GDM1 (cell line): ENCODE data around the gene PAX2.

Experiments
- DNase-seq: peaks from one replicate; lab custom pipeline; 2025; lab: John Stamatoyannopoulos, UW

PAX2 gene

DNA sequence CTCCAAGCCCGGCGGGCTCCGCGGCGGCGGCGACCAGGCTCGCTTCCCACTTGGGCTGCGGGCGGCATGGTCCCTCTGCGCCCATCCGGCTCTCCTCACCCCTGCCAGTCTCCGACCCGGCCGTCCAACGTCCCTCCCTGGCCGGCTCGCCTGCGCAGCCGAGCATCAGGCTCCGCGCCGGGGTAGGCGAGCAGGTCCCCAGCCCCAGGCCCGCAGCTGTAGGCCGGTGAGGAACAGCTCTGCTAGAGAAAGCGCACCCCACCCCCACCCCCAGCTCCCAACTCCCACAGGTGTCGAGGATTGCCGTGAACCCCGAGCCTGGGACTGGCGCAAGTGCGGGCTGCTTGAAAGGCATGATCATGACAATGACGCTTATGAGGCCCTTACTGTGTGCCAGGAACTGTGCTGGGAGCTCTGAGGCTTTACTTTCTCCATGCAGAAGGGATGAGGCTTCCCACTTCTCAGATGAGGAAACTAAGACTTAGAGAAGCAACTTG lies 20.8 kb upstream of the PAX2 start:
- DNase-seq, result no peak

- no peak for DNase-seq
Observed at GRCh38 chr10:100725071-100725471, 20.3 kb upstream of the PAX2 start.

DNA sequence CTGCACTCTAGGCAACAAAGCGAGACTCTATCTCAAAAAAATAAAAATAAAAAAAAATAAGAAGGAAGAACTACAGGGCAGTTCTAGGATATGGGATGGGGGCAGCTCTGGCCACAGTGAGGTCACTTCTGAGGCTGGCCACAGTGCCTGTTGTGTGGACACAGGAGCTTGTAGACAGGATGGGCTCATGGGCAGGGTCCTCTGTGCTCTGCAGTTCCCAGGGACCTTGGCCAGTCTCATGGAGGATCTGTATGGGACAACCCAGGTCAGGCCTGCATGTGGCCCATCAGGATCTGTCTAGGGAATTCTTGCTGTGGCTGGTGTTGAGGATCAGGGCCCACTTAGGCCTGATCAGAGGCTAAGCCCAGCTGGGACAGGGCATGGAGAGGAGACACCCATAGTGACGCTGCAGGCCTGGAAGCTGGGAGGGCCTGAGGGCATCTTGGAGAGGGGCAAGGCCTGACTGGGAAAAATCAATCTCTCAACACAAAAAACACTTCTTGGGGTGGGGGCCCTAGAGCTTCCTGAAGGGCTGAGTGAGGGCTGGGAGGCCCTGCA lies 19.4 kb upstream of the PAX2 start:
- DNase-seq, result no peak

- no peak for DNase-seq
Observed at GRCh38 chr10:100727808-100728207, 17.6 kb upstream of the PAX2 start.

DNA sequence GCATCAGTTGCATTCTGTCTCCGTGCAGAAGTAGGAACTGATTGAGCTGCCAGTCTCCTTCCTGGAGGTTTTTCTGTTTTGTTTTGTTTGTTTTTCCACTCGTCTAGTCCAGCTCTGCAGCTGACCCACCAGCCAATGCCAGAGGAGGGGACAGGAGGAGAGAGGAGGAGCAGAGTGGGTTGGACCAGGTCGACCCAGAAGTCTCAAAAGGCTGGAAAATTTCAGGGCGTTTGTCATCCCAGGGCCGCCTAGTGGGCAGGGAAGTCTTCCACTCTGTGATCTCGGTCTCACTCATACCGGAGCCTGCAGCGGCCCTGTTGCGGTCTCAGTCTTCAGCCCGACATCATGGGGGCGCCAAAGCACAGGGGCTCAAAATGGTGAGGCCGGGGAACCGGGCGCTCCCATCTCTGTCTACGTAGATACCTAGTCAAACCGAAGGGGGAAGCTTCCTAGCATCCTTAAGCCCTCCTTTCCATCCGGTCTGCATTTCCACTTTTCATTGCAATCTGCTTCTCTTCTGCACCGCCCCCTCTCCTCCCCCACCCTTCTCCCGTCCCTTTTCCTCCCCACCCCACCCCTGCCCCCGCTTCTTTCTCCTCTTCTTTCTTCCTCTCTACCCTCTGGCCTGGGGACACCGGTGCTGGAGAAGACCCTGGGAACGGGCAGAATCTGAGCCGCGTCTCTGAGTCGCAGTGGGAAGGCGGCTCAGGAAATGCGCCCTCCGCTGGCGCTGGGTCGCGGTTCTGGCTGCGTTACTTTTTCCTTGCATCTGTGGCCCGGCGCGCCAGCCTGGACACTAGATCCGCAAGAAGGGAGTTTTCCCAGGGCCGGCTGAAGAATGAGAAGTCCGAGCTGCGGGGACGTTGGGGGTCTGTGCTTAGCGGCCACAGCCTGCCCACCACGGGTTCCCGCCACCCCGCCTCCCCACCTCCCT lies 16.2 kb upstream of the PAX2 start:
- DNase-seq, result peak; percentile 8

- no peak for DNase-seq
Observed at GRCh38 chr10:100729862-100730724, 15.3 kb upstream of the PAX2 start.

DNA sequence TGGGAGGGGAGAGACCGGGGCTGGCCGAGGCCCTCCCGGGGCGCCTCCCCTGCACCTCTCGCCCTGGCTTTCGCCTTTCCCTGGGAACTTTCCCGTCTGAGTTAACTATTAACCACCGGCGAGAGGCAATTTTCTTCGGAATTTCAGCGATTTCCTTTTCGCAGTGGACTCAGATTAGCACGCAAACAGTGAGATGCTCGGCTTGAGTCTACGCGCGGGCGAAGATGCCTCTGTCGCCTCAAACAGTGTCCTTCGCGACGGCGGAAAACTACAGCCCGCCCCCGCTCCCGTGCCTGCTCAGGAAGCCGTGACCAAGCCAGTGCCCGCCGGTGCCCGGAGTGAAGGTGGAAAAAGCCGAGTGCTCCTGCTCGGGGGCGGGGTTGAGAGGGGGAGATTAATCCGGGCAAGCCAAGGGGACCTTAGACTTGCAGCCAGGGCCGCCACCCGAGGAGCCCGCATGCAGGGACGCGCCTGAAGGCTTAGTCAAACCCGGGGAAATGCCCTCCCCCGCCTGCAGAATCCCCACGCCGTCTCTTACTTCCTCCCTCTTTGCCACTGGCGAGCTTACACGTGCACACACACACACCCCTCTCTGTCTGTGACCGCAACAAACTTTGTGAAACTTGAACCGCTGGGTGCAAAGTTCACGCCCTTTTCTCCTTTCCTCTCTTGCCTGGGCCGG lies 14.5 kb upstream of the PAX2 start:
- peak; percentile 4 for DNase-seq

DNA sequence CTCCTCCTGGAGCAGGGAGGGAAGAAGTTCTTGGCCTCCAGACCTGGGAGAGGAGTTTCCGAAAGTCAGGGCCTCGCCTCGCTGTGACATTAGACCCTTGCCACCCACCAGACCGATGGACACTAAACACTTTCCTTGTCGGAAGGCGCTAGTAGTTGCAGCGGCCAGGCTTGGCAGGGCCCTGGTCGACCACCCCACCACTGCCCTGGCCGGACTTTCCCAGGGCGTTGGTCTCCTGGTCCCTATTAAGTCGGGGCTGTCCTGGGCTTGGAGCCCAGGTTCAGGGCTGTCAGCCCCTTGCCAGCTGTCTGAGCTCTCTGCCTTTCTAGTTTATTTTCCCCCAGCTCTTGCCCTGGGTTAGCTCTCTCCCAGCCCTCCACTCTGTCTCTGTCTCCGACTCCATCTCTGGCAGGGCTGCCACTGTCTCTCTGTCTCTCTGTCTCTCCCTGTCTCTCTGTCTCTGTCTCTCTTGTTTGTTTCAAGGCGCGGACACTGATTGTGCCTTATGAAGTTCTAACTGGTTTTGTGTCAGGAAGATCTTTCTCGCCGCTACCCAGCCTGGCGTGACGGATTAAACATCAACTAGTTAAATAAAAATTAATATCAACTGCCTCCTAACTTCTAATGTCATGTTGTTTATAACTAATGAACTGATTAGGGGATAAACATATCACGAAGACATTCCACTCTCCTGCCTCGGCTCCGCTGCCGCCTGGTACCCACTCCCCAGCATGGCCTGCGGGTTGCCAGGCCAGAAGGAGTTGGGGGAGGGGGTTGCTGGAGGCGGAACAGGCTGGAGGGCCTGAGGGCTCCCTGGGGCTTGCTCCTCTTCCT lies 13.8 kb upstream of the PAX2 start:
- no peak for DNase-seq

DNA sequence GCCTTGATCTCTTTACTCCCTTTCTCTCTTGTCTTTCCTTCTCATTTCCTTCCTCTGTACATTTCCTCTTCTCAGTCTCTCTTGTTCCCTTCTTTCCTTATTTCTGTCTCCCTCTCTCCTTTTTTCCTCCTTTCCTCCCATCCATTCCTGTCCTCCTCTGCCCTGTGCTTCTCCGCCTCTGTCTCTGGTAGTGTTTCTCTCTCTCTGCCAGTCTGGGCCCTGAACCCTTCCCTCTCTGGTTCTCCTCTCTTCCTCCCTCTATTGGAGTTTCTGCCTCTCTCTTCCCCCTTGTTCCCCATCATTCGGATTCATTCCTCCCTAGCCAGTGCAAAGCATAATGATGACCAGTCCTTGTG lies 13.2 kb upstream of the PAX2 start:
- no peak for DNase-seq

GRCh38 chr10:100733329-100733728 lies 12.1 kb upstream of the PAX2 start:
- DNase-seq, result no peak

- DNase-seq, result no peak
Observed at GRCh38 chr10:100734295-100735086, 10.9 kb upstream of the PAX2 start.

GRCh38 chr10:100735087-100735336 lies 10.4 kb upstream of the PAX2 start:
- DNase-seq, result no peak

GRCh38 chr10:100735337-100736143 lies 9.8 kb upstream of the PAX2 start:
- DNase-seq, result no peak

DNA sequence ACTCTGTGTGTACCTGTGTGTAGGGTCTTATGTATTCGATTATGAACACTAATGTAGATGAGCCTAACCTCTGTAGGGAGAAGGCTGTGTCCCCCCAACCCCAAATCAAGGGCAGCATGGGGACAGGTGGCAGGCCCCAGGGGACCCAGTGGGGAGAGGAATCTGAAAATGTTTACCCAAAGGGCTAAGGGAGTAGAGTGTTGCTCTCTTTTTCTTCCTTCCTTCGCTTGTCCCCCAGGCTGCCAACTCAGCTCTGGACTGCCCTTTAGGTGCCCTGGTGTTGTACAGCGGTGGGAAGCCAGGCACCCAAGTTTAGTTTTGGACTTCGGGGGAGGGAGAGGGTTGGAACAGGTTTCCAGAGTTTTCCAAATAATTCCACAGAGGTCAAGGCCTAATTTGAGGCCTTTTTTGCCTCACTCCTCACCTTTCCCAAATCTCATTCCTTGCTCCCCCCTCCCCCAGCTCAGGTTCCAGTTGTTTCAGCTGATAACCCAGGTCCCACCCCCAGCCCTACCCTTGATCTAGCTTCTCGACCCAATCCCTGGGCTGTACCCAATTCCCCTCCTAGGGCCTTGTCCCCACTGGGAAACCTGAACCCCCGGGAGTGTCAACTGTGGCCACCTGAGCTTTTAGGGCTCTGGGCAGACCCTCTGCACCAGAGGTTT lies 9.1 kb upstream of the PAX2 start:
- no peak for DNase-seq

DNA sequence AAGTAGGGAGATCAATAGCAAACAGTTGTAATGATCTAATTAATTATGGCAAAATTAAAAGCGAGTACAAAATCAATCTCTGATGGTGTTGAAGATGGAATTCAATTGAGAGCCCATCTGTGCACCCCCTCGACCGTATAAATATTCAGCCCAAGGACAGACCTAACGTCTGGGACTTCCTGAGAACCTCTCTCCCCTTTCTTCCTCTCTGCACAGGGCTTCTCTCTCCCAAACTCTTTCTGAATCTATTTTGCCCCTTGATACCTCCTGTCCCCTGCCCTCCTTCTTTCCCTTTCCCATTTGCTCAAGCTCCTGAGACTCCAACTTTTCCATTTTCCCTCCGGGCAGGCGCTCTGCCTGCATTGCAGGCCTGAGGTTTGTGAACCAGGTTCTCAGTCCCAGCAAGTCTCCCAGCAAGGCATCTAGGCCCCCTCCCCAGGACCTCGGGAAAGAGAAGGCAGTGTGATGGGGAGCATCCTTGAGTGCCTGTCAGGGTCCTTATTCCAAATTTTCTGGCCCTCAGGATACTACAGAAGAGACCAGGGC lies 8.5 kb upstream of the PAX2 start:
- DNase-seq, result no peak

GRCh38 chr10:100737355-100738054 lies 7.9 kb upstream of the PAX2 start:
- DNase-seq, result no peak

GRCh38 chr10:100738055-100738827 lies 7.1 kb upstream of the PAX2 start:
- DNase-seq, result no peak
